Measurements from ENCODE around the gene GGA3.
A peak's percentile ranks its signal among the peaks of the same experiment; 100 is the strongest.
"Not testable (repeated sequence)": the region's sequence is repeated elsewhere in the genome, so short reads cannot be mapped to it uniquely, and the experiment has no call there.

Gene GGA3

GRCh38 chr17:75271955-75272847, 10.8 kb upstream of the GGA3 start:
- no peak for DNase-seq (ENCODE audit: low spot score)

- DNase-seq (ENCODE audit: low spot score): peak; percentile 84
Measured at GRCh38 chr17:75271233-75271954, 10.0 kb upstream of the GGA3 start.

GRCh38 chr17:75270966-75271232, 9.5 kb upstream of the GGA3 start, which contains the start of gene MIF4GD:
Gene MIF4GD, minus strand, starts transcription at chr17:75271231. Its CDS starts 1,036 bp downstream, at chr17:75270195.
- no peak for DNase-seq (ENCODE audit: low spot score)

GRCh38 chr17:75270218-75270965, 9.0 kb upstream of the GGA3 start:
- peak; percentile 42 for DNase-seq (ENCODE audit: low spot score)

GRCh38 chr17:75269844-75270217, 8.4 kb upstream of the GGA3 start:
- no peak for DNase-seq (ENCODE audit: low spot score)

GRCh38 chr17:75267411-75268232, 6.2 kb upstream of the GGA3 start:
- no peak for DNase-seq (ENCODE audit: low spot score)

- DNase-seq (ENCODE audit: low spot score): no peak
Measured at GRCh38 chr17:75267153-75267410, 5.7 kb upstream of the GGA3 start.

GRCh38 chr17:75266316-75267152, 5.1 kb upstream of the GGA3 start:
- DNase-seq (ENCODE audit: low spot score): no peak

GRCh38 chr17:75265614-75266315, 4.4 kb upstream of the GGA3 start:
- no peak for DNase-seq (ENCODE audit: low spot score)

- DNase-seq (ENCODE audit: low spot score): no peak
Measured at GRCh38 chr17:75263055-75263454, 1.6 kb upstream of the GGA3 start.

- no peak for DNase-seq (ENCODE audit: low spot score)
Measured at GRCh38 chr17:75262112-75262606, 753 bp upstream of the GGA3 start.

GRCh38 chr17:75260641-75261335, 618 bp downstream of the GGA3 start:
- peak; percentile 12 for DNase-seq (ENCODE audit: low spot score)

GRCh38 chr17:75257228-75257627, 4.2 kb downstream of the GGA3 start:
- DNase-seq (ENCODE audit: low spot score): not testable (repeated sequence)

- not testable (repeated sequence) for DNase-seq (ENCODE audit: low spot score)
Measured at GRCh38 chr17:75255954-75256698, 5.3 kb downstream of the GGA3 start.

- no peak for DNase-seq (ENCODE audit: low spot score)
Measured at GRCh38 chr17:75252039-75252816, 9.2 kb downstream of the GGA3 start.

- DNase-seq (ENCODE audit: low spot score): no peak
Measured at GRCh38 chr17:75250009-75250471, 11.4 kb downstream of the GGA3 start.

GRCh38 chr17:75249564-75249963, 11.8 kb downstream of the GGA3 start:
- no peak for DNase-seq (ENCODE audit: low spot score)

- DNase-seq (ENCODE audit: low spot score): no peak
Measured at GRCh38 chr17:75246404-75246803, 15.0 kb downstream of the GGA3 start.
